Right hindlimb (tissue), 1 donor: ENCODE data around the gene DVL1.
"Not testable (repeated sequence)": the region's sequence is repeated elsewhere in the genome, so short reads cannot be mapped to it uniquely, and the experiment has no call there.

ENCODE experiments used
- DNase-seq: peaks from one replicate; pipeline ENCODE4 v3.0.0-alpha.2; 2018

Gene DVL1

GRCh38 chr1:1324524-1325287 is 24.5 kb downstream of the DVL1 start, which contains the start of the genes CPTP and INTS11:
Gene CPTP (plus strand): TSS chr1:1324802. CDS start chr1:1326911, 2,109 bp downstream.
Gene INTS11 (minus strand): TSS chr1:1324660. CDS start chr1:1324608, 52 bp downstream.
- peak; percentile 95 for DNase-seq

GRCh38 chr1:1324084-1324523 is 25.1 kb downstream of the DVL1 start:
- no peak for DNase-seq

- DNase-seq: no peak
Measured at GRCh38 chr1:1322952-1323351, 26.3 kb downstream of the DVL1 start.

- no peak for DNase-seq
Measured at GRCh38 chr1:1322418-1322817, 26.8 kb downstream of the DVL1 start.

- no peak for DNase-seq
Measured at GRCh38 chr1:1321477-1321876, 27.7 kb downstream of the DVL1 start.

- no peak for DNase-seq
Measured at GRCh38 chr1:1320666-1321448, 28.4 kb downstream of the DVL1 start.

GRCh38 chr1:1319646-1319941 is 29.6 kb downstream of the DVL1 start:
- DNase-seq: no peak

GRCh38 chr1:1318777-1319645 is 30.2 kb downstream of the DVL1 start:
- no peak for DNase-seq

- peak; percentile 82 for DNase-seq
Measured at GRCh38 chr1:1318131-1318652, 31.0 kb downstream of the DVL1 start.

GRCh38 chr1:1317420-1317819 is 31.8 kb downstream of the DVL1 start:
- no peak for DNase-seq

- not testable (repeated sequence) for DNase-seq
Measured at GRCh38 chr1:1316199-1316598, 33.0 kb downstream of the DVL1 start.

- DNase-seq: no peak
Measured at GRCh38 chr1:1315435-1315954, 33.7 kb downstream of the DVL1 start.

- no peak for DNase-seq
Measured at GRCh38 chr1:1314678-1315335, 34.4 kb downstream of the DVL1 start.

GRCh38 chr1:1314237-1314586 is 35.0 kb downstream of the DVL1 start:
- no peak for DNase-seq

- DNase-seq: no peak
Measured at GRCh38 chr1:1313500-1314236, 35.5 kb downstream of the DVL1 start.

GRCh38 chr1:1312450-1313314 is 36.5 kb downstream of the DVL1 start:
- no peak for DNase-seq

- DNase-seq: no peak
Measured at GRCh38 chr1:1311107-1312104, 37.8 kb downstream of the DVL1 start.

- no peak for DNase-seq
Measured at GRCh38 chr1:1310476-1311053, 38.7 kb downstream of the DVL1 start.

GRCh38 chr1:1310109-1310385 is 39.2 kb downstream of the DVL1 start:
- DNase-seq: no peak
